HepG2 (cell line): ENCODE results near the gene MRPL20. TPM values are rescaled to one million over a fixed set of nuclear protein-coding genes. Genes with fewer than 3 reads are reported as not detected.

Experiments
- EZH2 ChIP-seq: conservative IDR thresholded peaks from 2 replicates; pipeline ENCODE4 v1.6.1; 2012; ENCODE audit warnings: mild to moderate bottlenecking, low read depth, low read length, moderate library complexity
- GABPB1 ChIP-seq: IDR thresholded peaks from 2 replicates; pipeline ENCODE4 v1.6.1; 2016; ENCODE audit warnings: mild to moderate bottlenecking, missing genetic modification reagents, moderate library complexity, missing compliant biosample characterization
- MAFG ChIP-seq: sonication (generic); formaldehyde crosslinking; IDR thresholded peaks from 2 replicates; pipeline ENCODE4 v1.5.1; 2020; ENCODE audit warnings: mild to moderate bottlenecking, missing genetic modification reagents
- MED13 ChIP-seq: sonication (generic); formaldehyde crosslinking; IDR thresholded peaks from 2 replicates; pipeline ENCODE4 v1.5.0; 2020; ENCODE audit warnings: missing genetic modification reagents
- MXD3 ChIP-seq: IDR thresholded peaks from 2 replicates; pipeline ENCODE4 v1.6.1; 2016; ENCODE audit warnings: mild to moderate bottlenecking, missing biosample characterization, missing genetic modification reagents
- NCOA2 ChIP-seq: sonication (generic); formaldehyde crosslinking; IDR thresholded peaks from 2 replicates; pipeline ENCODE4 v1.8.0; 2022; ENCODE audit warnings: inconsistent platforms
- PAWR ChIP-seq: sonication (generic); formaldehyde crosslinking; IDR thresholded peaks from 2 replicates; pipeline ENCODE4 v1.4.0; 2020; ENCODE audit warnings: missing genetic modification reagents, mild to moderate bottlenecking, borderline replicate concordance
- RARG ChIP-seq: sonication (generic); formaldehyde crosslinking; IDR thresholded peaks from 2 replicates; pipeline ENCODE4 v1.4.0; 2020; ENCODE audit warnings: low read depth, mild to moderate bottlenecking, missing genetic modification reagents
- SNAI1 ChIP-seq: sonication (generic); formaldehyde crosslinking; IDR thresholded peaks from 2 replicates; pipeline ENCODE4 v1.5.0; 2020; ENCODE audit warnings: mild to moderate bottlenecking, missing genetic modification reagents, borderline replicate concordance
- SNAPC2 ChIP-seq: sonication (generic); formaldehyde crosslinking; IDR thresholded peaks from 2 replicates; pipeline ENCODE4 v1.8.1; 2022; ENCODE audit warnings: mild to moderate bottlenecking, missing genetic modification reagents
- TAF1 ChIP-seq: sonication (generic); formaldehyde crosslinking; IDR thresholded peaks from 2 replicates; pipeline ENCODE4 v1.4.0; 2020; ENCODE audit warnings: missing genetic modification reagents
- ZNF317 ChIP-seq: sonication (generic); formaldehyde crosslinking; IDR thresholded peaks from 2 replicates; pipeline ENCODE4 v1.5.0; 2020; ENCODE audit warnings: mild to moderate bottlenecking, missing genetic modification reagents
- polyA plus RNA-seq, 8 experiments: library from polyadenylated mRNA; depleted of rRNA in 3 of 8; stranded (reverse) in 7 of 8; unstranded in 1 of 8; fragments of >200 nt; fragmentation: Illumina TruSeq in 4 of 8; extraction: Trizol in 4 of 8; gene quantifications; 2 replicates each; pipeline versions ENCODE4 v1.2.1 to v1.2.3, GENCODE V29; 2011 to 2016; ENCODE audit warnings: low read depth in 4 of 8, missing spikeins in 1 of 8, mixed read lengths in 1 of 8; ENCODE audit not compliant: insufficient read depth in 1 of 8
- total RNA-seq, 5 experiments: library from RNA; depleted of rRNA; stranded (reverse); fragments of >200 nt; fragmentation: Illumina TruSeq; extraction: Trizol; gene quantifications; 2 replicates each; pipeline ENCODE4 v1.2.3, GENCODE V29; 2016; ENCODE audit warnings: low read depth in 1 of 5
- TF ChIP-seq, protein P1 (sequence below): sonication (generic); formaldehyde crosslinking; IDR thresholded peaks from 2 replicates; pipeline ENCODE4 v1.5.0; 2020; ENCODE audit warnings: mild to moderate bottlenecking, missing genetic modification reagents, borderline replicate concordance
- TF ChIP-seq, protein P2 (sequence below): sonication (generic); formaldehyde crosslinking; IDR thresholded peaks from 2 replicates; pipeline ENCODE4 v1.8.0; 2022; ENCODE audit warnings: mild to moderate bottlenecking, missing genetic modification reagents; ENCODE audit not compliant: insufficient replicate concordance
- TF ChIP-seq, protein P3 (sequence below): sonication (generic); formaldehyde crosslinking; IDR thresholded peaks from 2 replicates; pipeline ENCODE4 v1.5.1; 2020; ENCODE audit warnings: missing genetic modification reagents, mild to moderate bottlenecking, borderline replicate concordance

MRPL20 gene
- total and polyA plus RNA-seq, 2 of the 13 experiments (the other 11 are each of a cell fraction or from before 2014, with no cell fraction given) = 59.2 to 127 TPM

DNA sequence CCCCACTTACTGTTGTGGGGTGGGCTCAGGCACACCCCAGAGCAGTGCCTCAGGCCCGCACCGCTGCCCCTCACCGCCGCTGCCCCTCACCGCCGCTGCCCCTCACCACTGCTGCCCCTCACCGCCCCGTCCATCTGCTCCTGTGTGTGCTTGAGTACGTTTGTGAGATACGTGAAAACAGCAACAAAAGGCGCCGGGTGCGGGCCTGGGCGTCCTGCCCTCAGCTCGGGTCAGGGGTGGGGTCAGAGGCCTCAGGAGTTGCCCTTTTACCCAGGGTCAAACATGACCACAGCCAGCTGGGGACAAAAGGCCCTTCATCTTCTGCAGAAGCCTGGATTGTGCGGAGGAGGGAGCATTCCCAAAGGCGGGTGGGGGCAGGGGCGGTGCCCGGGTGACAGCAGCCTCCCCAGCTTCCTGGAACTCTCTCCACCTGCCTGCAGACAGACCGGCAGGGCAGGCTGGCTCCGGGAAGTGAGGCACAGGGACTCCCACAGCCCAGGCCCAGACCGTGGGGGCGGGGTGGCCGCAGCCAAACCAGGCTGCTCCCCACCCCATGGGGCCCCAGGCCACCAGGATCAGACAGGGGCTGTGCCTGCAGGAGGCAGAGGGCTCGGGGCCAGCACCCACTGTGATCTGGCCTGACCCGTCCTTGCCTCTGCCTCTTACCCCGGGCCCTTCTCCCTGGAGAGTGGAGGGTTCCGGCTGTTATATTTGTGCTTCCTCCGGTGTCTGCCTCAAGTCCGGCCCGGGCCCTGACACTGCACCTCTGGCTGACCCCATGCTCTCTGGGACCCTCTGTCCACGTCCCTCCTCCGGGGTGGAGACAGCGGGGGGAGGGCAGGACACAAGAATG lies 26.1 kb upstream of the MRPL20 start (continued):
- TF ChIP-seq, protein P1, sequence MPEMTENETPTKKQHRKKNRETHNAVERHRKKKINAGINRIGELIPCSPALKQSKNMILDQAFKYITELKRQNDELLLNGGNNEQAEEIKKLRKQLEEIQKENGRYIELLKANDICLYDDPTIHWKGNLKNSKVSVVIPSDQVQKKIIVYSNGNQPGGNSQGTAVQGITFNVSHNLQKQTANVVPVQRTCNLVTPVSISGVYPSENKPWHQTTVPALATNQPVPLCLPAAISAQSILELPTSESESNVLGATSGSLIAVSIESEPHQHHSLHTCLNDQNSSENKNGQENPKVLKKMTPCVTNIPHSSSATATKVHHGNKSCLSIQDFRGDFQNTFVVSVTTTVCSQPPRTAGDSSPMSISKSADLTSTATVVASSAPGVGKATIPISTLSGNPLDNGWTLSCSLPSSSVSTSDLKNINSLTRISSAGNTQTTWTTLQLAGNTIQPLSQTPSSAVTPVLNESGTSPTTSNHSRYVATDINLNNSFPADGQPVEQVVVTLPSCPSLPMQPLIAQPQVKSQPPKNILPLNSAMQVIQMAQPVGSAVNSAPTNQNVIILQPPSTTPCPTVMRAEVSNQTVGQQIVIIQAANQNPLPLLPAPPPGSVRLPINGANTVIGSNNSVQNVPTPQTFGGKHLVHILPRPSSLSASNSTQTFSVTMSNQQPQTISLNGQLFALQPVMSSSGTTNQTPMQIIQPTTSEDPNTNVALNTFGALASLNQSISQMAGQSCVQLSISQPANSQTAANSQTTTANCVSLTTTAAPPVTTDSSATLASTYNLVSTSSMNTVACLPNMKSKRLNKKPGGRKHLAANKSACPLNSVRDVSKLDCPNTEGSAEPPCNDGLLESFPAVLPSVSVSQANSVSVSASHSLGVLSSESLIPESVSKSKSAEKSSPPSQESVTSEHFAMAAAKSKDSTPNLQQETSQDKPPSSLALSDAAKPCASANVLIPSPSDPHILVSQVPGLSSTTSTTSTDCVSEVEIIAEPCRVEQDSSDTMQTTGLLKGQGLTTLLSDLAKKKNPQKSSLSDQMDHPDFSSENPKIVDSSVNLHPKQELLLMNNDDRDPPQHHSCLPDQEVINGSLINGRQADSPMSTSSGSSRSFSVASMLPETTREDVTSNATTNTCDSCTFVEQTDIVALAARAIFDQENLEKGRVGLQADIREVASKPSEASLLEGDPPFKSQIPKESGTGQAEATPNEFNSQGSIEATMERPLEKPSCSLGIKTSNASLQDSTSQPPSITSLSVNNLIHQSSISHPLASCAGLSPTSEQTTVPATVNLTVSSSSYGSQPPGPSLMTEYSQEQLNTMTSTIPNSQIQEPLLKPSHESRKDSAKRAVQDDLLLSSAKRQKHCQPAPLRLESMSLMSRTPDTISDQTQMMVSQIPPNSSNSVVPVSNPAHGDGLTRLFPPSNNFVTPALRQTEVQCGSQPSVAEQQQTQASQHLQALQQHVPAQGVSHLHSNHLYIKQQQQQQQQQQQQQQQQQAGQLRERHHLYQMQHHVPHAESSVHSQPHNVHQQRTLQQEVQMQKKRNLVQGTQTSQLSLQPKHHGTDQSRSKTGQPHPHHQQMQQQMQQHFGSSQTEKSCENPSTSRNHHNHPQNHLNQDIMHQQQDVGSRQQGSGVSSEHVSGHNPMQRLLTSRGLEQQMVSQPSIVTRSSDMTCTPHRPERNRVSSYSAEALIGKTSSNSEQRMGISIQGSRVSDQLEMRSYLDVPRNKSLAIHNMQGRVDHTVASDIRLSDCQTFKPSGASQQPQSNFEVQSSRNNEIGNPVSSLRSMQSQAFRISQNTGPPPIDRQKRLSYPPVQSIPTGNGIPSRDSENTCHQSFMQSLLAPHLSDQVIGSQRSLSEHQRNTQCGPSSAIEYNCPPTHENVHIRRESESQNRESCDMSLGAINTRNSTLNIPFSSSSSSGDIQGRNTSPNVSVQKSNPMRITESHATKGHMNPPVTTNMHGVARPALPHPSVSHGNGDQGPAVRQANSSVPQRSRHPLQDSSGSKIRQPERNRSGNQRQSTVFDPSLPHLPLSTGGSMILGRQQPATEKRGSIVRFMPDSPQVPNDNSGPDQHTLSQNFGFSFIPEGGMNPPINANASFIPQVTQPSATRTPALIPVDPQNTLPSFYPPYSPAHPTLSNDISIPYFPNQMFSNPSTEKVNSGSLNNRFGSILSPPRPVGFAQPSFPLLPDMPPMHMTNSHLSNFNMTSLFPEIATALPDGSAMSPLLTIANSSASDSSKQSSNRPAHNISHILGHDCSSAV (CRISPR knock-in tag) = no peak
- TF ChIP-seq NCOA2 (CRISPR knock-in tag) (peak; percentile 97), SNAPC2 (CRISPR knock-in tag) (peak; percentile 72), EZH2 (no peak), PAWR (CRISPR knock-in tag) (0 out of 2 replicates have a peak, but pooled peaks have one; percentile 64), TAF1 (CRISPR knock-in tag) (peak; percentile 90), SNAI1 (CRISPR knock-in tag) (no peak), MAFG (no peak), RARG (CRISPR knock-in tag) (0 out of 2 replicates have a peak, but pooled peaks have one; percentile 40), MED13 (CRISPR knock-in tag) (peak; percentile 67; the same call in 1 of the 2 replicates), GABPB1 (CRISPR knock-in tag) (peak; percentile 84), ZNF317 (0 out of 2 replicates have a peak, but pooled peaks have one; percentile 67), MXD3 (CRISPR knock-in tag) (no peak; the same call in 1 of the 2 replicates)
- TF ChIP-seq, protein P2, sequence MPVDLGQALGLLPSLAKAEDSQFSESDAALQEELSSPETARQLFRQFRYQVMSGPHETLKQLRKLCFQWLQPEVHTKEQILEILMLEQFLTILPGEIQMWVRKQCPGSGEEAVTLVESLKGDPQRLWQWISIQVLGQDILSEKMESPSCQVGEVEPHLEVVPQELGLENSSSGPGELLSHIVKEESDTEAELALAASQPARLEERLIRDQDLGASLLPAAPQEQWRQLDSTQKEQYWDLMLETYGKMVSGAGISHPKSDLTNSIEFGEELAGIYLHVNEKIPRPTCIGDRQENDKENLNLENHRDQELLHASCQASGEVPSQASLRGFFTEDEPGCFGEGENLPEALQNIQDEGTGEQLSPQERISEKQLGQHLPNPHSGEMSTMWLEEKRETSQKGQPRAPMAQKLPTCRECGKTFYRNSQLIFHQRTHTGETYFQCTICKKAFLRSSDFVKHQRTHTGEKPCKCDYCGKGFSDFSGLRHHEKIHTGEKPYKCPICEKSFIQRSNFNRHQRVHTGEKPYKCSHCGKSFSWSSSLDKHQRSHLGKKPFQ (CRISPR knock-in tag) = no peak
- TF ChIP-seq, protein P3, sequence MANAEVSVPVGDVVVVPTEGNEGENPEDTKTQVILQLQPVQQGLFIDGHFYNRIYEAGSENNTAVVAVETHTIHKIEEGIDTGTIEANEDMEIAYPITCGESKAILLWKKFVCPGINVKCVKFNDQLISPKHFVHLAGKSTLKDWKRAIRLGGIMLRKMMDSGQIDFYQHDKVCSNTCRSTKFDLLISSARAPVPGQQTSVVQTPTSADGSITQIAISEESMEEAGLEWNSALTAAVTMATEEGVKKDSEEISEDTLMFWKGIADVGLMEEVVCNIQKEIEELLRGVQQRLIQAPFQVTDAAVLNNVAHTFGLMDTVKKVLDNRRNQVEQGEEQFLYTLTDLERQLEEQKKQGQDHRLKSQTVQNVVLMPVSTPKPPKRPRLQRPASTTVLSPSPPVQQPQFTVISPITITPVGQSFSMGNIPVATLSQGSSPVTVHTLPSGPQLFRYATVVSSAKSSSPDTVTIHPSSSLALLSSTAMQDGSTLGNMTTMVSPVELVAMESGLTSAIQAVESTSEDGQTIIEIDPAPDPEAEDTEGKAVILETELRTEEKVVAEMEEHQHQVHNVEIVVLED (CRISPR knock-in tag) = no peak; the same call in 1 of the 2 replicates
